WERI-Rb-1 (cell line): ENCODE measurements around the gene DYDC2.

Experiments used
- DNase-seq: peaks from one replicate; pipeline ENCODE4 v3.0.0-alpha.2; 2020
- H3K27ac ChIP-seq: fragments of 250-450 bp; sonication (Bioruptor Pico); 2 replicates; pipeline ENCODE4 v1.5.1; 2020; ENCODE audit warnings: mild to moderate bottlenecking, moderate library complexity
- H3K27me3 ChIP-seq: fragments of 250-450 bp; sonication (Bioruptor Pico); 2 replicates; pipeline ENCODE4 v1.5.1; 2021; ENCODE audit warnings: mild to moderate bottlenecking, low read depth, moderate library complexity; ENCODE audit not compliant: insufficient read depth, severe bottlenecking
- H3K36me3 ChIP-seq: fragments of 250-450 bp; sonication (Bioruptor Pico); 2 replicates; pipeline ENCODE4 v1.5.1; 2020; ENCODE audit warnings: mild to moderate bottlenecking, moderate library complexity
- H3K4me3 ChIP-seq: 2 replicates; pipeline ENCODE4 v1.5.1; 2011; ENCODE audit warnings: low read depth, mild to moderate bottlenecking, control low read depth, low read length
- H3K9me3 ChIP-seq: fragments of 250-450 bp; sonication (Bioruptor Pico); 2 replicates; pipeline ENCODE4 v1.5.1; 2021; ENCODE audit warnings: mild to moderate bottlenecking, moderate library complexity; ENCODE audit not compliant: severe bottlenecking
- TF ChIP-seq, protein P1 (sequence below): IDR thresholded peaks from 2 replicates; pipeline ENCODE4 v1.5.1; 2011; ENCODE audit warnings: low read depth, mild to moderate bottlenecking, control low read depth, inconsistent platforms, low read length

The DYDC2 gene

DNA sequence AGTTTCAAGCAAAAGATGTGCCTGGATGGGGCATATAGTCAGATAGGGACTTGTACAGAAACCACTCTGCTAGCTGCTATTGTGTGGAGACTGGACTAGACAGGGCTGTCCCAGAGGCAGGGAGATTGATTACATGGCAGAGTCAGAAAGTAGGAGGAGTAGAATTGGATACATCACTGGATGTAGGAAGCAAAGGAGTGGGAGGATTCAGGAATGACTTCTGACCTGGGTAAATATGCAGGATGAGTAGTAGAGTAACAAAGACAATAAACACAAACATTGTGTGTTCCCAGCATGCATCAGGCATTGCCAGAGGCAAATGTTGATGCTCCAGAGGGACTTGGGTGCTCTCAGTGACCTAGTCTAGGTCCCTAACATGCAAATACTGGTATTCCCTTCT is 36.2 kb upstream of the DYDC2 start:
- Histone ChIP-seq H3K36me3 (no peaks in the 10 kb centered on the region), H3K9me3 (no peaks in the 10 kb centered on the region), H3K27ac (no peak overlapping the region), H3K4me3 (no peak overlapping the region), H3K27me3 (no peaks in the 10 kb centered on the region)
- no peak for DNase-seq
- TF ChIP-seq, protein P1, sequence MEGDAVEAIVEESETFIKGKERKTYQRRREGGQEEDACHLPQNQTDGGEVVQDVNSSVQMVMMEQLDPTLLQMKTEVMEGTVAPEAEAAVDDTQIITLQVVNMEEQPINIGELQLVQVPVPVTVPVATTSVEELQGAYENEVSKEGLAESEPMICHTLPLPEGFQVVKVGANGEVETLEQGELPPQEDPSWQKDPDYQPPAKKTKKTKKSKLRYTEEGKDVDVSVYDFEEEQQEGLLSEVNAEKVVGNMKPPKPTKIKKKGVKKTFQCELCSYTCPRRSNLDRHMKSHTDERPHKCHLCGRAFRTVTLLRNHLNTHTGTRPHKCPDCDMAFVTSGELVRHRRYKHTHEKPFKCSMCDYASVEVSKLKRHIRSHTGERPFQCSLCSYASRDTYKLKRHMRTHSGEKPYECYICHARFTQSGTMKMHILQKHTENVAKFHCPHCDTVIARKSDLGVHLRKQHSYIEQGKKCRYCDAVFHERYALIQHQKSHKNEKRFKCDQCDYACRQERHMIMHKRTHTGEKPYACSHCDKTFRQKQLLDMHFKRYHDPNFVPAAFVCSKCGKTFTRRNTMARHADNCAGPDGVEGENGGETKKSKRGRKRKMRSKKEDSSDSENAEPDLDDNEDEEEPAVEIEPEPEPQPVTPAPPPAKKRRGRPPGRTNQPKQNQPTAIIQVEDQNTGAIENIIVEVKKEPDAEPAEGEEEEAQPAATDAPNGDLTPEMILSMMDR: no peak

DNA sequence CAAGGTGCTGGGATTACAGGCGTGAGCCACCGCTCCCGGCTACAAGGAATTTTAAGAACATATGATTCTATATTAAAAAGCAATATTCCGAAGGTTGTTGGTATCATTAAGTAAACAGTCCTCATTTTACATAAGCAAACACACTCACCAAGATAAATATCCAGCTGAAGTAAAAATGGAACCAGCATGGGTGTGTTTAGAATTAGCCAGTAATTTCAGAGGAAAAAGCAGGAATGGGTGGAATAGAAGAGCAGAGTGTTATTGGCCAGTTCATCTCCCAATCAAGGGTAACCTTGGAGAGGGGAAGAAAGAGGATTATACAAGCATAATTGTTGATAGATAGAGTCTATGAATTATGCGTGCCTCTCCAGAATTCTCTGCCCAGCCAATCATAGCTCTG is 35.4 kb upstream of the DYDC2 start:
- no peaks in the 10 kb centered on the region for H3K36me3 ChIP-seq
- no peaks in the 10 kb centered on the region for H3K9me3 ChIP-seq
- TF ChIP-seq, protein P1: no peak
- H3K27ac ChIP-seq: no peak overlapping the region
- no peaks in the 10 kb centered on the region for H3K27me3 ChIP-seq
- no peak for DNase-seq
- no peak overlapping the region for H3K4me3 ChIP-seq

DNA sequence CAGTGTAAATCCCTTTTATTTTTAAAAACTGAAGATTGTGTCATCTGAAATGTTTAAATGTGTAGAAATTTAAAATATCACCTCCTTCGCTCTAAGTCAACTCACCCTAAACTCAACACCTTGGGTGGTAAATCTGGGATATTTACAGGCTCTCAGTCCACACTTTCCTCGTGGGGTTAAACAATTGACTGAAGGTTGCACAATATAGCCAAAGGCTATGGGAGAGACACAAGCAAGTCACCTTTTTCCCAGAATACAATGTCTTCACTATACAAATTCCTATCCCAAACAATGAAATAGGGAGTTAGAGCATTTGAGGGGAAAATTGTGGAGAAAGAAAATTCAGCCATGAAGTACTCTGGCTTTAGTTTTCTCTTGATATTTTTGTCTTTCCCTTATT is 34.4 kb upstream of the DYDC2 start:
- DNase-seq: no peak
- TF ChIP-seq, protein P1: no peak
- no peaks in the 10 kb centered on the region for H3K9me3 ChIP-seq

DNA sequence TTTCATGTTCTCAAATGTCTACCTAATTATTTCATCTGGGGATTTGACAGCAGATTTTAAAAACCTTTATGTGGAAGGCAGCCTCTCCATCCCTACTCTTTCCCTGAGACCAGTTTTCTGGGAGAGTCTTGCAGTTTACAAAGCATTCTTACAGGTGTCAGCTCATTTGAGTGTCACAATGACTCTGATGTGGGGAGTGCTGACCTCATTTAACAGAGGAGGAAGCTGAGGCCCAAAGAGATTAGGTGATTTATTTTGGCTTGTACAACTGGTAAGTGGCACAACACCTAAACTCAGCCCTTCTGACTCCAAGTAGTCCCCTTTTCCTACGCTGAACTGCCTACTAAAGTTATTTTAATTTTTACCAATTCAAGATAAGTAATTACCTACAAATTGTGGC is 33.9 kb upstream of the DYDC2 start:
- Histone ChIP-seq H3K27me3 (no peaks in the 10 kb centered on the region), H3K27ac (no peak overlapping the region), H3K36me3 (no peaks in the 10 kb centered on the region), H3K9me3 (no peaks in the 10 kb centered on the region), H3K4me3 (no peak overlapping the region)
- no peak for DNase-seq
- TF ChIP-seq, protein P1: no peak

More for the DNA sequence above, 34.4 kb upstream of the DYDC2 start:
- Histone ChIP-seq H3K27me3 (no peaks in the 10 kb centered on the region), H3K36me3 (no peaks in the 10 kb centered on the region), H3K27ac (no peak overlapping the region), H3K4me3 (no peak overlapping the region)

DNA sequence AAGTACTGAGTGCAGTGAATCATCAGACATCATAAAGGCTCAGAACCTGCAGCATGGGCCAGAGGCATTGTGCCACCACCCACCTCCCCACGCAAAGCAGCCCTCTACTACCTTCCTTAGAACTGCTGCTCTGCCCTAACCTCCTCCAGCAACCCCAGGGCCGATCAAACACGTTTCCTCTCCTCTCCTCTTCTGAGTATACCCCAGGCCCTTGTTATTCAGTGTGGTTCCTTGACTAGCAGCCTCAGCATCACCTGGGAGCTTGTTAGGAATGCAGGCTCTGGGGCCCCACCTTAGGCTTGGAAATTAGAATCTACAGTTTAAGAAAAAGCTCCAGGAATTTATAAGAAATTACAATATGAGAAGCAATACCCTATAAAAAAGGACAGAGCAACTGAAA is 33.3 kb upstream of the DYDC2 start:
- no peak for DNase-seq
- TF ChIP-seq, protein P1: no peak
- Histone ChIP-seq H3K4me3 (no peak overlapping the region), H3K9me3 (no peaks in the 10 kb centered on the region), H3K27ac (no peak overlapping the region), H3K36me3 (no peaks in the 10 kb centered on the region), H3K27me3 (no peaks in the 10 kb centered on the region)

DNA sequence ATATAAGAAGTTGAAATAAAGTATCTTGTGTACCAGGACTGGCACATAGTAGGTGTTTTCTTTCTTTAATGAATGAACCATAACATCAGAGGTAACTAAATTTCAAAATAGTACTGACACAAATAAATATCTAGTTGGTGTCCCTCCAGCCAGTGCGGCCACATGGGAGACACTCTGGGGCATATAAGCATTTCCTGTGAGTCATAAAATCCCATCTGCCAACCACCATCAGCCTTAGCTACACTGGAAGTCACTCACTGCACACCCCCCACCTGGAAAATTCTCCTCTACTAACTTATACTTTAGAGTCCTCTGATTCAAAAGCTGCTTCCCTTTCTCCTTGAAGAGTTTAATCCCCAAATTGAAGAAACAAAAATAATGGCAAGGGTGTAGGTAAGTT is 32.5 kb upstream of the DYDC2 start:
- no peaks in the 10 kb centered on the region for H3K36me3 ChIP-seq
- H3K27me3 ChIP-seq: no peaks in the 10 kb centered on the region
- TF ChIP-seq, protein P1: no peak
- no peak overlapping the region for H3K4me3 ChIP-seq
- DNase-seq: no peak
- H3K27ac ChIP-seq: no peak overlapping the region
- no peaks in the 10 kb centered on the region for H3K9me3 ChIP-seq
